Cerebellar cortex (tissue), 1 donor: ENCODE results near the gene PLPPR2.
"Not testable (repeated sequence)": the region's sequence is repeated elsewhere in the genome, so short reads cannot be mapped to it uniquely, and the experiment has no call there.

Experiments
- DNase-seq: peaks from one replicate; pipeline ENCODE4 v3.0.0-alpha.2; 2015; ENCODE audit warnings: low spot score

PLPPR2 gene

GRCh38 chr19:11373885-11374432, 18.7 kb downstream of the PLPPR2 start:
- DNase-seq: no peak

DNA sequence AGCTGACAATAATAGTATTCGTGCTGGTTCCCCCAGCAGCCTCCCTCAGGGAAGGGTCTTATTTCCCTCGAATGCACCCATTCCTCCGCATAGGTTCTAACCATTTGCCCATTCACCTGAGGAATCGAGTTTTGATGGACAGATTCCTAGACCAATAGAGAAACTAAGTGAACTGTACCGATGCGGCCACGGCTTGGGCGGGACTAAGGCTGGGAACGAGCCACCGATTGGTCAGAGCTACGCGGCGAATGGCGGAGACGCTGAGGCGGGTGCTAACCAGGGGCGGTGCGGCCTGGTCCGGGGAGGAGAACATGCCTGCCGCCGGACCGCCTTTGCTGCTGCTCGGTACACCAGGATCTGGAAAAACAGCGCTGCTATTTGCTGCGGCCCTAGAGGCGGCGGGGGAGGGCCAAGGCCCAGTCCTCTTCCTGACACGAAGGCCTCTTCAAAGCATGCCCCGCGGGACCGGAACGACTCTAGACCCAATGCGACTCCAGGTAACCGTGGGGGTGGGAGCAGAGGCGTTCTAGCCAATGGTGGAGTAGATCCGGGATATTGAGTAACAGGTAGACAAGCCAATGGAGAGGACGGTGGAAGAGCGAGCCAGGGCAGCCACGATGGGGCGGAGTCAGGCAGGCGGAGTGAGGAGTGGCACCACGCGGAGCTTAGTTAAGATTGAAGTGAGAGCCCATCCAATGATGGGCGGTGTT, 19.4 kb downstream of the PLPPR2 start, which contains the start of gene SWSAP1:
Gene SWSAP1, plus strand, starts transcription at position 234 of the 710 bp plus-strand sequence. Its CDS starts 15 bp downstream, at position 249.
- peak; percentile 100 for DNase-seq

DNA sequence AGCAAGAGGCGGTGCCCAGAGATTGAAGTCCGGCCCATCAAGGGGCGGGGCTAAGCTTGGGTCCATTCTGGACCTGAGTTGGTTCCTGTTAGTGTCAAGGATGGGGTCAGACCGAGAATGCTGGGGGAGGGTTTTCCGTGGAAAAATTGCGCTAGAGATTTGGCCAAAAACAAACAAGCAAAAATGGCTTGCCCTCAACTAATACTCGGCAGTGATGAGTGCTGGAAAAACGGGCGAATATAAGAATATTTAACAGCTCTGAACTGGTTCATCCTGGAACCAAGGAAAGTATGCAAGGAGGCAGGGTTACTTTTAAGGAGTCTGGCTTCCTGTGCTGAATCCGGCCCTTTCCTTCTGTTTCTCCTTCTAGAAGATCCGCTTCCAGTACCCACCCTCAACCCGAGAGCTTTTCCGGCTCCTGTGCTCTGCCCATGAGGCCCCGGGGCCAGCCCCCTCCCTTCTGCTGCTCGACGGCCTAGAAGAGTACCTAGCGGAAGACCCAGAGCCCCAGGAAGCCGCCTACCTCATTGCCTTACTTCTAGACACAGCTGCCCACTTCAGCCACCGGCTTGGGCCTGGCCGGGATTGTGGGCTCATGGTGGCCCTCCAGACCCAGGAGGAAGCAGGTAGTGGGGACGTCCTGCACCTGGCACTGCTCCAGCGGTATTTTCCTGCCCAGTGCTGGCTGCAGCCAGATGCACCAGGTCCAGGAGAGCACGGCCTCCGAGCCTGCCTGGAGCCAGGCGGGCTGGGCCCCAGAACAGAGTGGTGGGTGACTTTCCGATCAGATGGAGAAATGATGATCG, 20.1 kb downstream of the PLPPR2 start:
- DNase-seq: peak; percentile 70

DNA sequence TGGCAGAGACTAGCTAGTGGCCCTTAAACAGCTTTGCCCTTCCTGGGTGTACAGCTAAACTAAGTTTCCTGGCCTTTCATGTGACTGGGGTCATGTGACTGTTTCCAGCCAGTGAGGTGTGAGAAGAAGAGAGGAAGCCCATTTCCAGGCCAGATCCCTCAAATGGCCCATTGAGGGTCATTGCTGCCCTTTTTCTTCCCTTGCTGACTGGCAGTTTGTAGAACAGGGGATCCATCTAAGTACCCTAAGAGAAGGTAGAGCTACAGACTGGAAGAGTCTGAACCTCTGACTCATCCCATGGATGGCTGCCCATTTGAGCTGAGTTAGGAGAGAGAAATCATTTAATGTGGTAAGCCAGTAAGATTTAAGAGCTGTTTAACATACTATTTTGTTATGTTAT, 22.0 kb downstream of the PLPPR2 start:
- peak; percentile 49 for DNase-seq

DNA sequence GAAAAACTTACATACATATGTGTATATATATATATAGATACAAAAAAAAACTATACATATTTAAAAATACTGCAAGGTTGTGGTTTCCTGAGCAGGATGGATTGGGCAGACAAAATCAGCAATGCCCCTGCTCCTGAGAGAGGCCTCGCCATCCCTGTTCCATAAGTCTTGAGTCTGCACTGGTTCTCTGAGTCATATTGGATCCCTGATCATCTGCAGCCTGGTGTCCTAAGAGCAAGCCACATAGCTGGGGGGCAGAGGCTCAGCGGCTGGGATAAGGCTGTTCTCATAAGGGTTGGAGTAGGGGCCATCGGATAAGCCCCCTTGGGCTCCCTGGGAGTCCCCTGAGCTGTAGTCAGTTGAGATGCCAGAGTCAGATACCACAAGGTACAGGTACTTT, 22.5 kb downstream of the PLPPR2 start:
- no peak for DNase-seq

- peak; percentile 62 for DNase-seq
These were observed 23.3 kb downstream of the PLPPR2 start for GRCh38 chr19:11378319-11379189.

DNA sequence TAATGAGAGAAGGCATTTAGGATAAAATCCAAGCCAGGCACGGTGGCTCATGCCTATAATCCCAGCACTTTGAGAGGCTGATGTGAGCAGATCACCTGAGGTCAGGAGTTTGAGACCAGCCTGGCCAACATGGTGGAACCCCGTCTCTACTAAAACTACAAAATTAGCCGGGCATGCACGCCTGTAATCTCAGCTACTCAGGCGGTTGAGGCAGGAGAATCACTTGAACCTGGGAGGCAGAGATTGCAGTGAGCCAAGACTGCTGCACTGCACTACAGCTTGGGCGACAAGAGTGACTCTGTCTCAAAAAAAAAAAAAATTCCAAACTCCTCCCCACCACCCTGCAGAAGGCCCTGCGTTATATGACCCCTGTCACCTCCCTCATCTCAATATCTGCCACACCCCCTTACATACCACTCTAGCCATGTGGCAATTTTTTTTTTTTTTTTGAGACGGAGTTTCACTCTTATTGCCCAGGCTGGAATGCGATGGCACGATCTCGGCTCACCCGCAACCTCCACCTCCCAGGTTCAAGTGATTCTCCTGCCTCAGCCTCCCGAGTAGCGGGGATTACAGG, 24.1 kb downstream of the PLPPR2 start:
- not testable (repeated sequence) for DNase-seq

DNA sequence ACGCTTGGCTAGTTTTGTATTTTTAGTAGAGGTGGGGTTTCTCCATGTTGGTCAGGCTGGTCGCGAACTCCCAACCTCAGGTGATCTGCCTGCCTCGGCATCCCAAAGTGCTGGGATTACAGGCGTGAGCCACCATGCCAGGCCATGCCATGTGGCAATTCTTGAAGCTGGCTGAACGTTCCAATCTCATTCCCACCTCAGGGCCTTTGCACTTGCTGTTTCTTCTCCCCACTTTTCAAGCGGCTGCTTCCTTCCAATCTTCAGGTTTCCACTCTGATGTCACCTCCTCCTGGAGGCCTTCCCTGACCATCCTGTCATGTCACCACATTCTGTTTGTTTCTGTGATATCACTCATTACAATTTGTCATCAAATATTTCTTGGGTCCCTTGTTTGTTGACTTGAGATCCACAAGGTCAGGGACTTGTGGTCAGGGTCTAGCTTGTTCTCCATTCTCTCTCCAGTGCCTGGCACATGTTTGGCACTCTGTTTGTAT, 24.7 kb downstream of the PLPPR2 start:
- DNase-seq: no peak

DNA sequence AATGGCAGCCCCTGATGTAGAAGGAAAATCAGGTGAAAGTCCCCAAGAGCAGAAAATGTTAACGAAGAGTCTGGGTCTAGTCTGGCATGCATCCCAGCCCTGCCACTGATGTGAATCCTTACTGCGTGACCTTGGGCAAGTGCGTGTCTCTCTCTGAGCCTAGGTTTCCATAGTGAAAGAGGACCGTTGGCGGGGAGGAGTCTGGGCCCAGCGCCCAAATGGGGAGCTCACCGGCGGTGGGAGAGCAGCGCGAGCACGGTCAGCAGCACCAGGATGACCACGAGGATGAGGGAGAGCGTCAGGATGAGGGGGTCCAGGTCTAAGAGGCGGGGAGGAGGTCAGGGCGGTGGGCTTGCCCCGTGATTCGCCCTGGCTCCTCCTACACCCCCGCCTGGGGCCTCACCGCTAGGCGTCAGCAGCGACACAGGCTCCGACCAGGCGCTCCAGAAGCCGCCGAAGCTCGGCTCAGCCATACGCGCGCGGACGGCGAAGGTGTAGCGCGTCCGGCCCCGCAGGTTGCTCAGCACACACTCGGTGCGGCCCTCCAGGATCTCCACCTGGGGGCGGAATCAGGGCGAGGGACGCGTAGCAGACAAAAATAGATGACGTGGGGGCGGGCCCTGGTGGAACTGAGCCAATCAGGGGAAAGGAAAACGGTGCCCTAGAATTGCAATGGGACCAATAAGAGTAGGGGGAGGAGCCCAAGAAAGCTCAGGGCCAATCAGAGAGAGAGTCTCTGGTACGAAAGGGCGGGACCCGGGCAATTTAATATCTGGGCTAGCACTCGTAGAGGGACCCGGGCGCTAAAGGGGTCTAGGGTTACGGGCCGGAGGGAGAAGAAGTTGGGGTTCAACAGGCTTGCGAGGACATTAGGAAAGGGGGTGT, 25.7 kb downstream of the PLPPR2 start:
- DNase-seq: peak; percentile 99

DNA sequence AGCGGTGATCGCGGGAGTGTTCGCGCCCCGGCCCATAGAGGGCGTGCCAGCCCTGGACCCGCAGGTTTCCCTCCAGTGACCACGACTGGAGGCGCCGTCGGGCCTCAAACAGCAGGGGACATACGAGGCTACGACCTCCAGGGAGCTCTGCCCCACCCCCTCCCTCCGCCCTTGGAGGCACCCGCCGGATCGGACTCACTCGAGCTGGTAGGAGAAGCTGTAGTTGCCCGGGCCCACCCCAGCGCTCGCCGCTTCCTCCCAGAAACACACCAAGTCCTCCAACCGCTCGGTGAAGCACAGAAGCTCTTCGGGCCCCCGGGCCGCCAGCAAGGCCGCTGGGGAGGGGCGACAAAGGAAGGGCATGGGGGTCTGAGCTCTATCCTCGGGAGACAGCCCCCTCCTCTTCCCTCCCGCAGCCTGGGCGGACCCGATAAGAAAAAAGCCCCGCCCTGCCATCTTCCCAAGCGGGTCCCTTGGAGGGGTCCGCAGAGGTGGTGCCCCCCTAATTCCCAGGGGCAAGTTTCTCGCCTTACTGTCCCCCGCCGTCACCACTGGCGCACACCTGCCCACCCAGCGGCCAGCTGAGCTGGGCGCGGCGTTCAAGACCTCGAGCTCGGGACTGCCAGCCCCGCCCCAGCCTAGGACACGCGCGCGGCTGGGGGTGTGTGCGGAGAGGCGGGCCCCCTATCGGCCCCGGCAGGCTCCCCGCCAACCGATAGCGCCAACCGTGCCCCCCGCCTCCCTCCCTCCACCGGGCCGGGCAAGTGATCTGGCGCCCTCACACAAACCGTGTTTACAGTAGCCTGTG, 27.9 kb downstream of the PLPPR2 start:
- DNase-seq: peak; percentile 39

GRCh38 chr19:11383706-11384048, 28.4 kb downstream of the PLPPR2 start:
- DNase-seq: no peak

DNA sequence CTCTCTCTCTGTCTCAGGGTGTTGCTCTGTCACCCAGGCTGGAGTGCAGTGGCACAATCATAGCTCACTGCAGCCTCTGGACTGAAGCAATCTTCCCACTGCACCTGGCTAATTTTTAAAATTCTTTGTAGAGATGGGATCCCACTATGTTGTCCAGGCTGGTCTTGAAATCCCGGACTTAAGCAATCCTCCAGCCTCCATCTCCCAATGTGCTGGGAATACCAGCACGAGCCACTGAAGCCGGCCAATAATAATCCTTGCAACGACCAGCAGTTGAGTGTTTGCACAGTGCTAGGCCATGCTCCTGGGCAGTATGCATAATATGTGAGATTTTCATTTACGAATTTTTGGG, 29.5 kb downstream of the PLPPR2 start:
- DNase-seq: no peak

DNA sequence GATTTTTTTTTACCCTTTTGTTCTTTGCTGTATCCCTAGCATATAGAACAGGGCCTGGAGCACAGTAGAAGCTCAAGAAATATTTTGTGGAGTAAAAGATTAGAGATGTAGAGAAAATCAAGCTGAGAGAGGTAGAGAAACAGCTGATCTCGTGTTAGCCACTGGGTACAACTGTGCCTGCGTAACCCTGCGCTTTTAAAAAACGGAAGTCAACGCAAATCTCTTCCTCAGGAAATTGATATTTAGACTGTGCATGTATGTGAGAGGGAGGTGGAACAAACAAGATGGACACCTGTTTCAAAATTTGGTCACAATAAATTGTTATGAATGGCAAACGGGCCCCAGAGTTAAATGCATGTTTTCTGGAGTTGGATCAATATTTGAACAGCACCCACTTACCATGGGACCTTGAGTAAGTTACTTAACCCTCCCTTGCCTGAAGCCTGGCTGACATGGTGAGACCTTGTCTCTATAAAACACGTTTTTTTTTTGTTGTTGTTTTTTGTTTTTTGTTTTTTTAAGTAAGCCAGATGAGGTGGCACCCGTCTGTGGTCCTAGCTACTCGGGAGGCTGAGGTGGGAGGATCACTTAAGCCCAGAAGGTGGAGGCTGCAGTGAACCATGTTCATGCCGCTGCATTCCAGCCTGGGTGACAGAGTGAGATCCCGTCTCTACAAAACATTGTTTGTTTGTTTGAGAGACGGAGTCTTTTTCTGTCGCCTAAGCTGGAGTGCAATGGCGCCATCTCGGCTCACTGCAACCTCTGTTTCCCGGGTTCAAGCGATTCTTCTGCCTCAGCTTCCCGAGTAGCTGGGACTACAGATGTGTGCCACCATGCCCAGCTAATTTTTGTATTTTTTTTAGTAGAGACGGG, 32.2 kb downstream of the PLPPR2 start:
- DNase-seq: no peak

GRCh38 chr19:11390359-11390758, 35.1 kb downstream of the PLPPR2 start:
- DNase-seq: no peak

DNA sequence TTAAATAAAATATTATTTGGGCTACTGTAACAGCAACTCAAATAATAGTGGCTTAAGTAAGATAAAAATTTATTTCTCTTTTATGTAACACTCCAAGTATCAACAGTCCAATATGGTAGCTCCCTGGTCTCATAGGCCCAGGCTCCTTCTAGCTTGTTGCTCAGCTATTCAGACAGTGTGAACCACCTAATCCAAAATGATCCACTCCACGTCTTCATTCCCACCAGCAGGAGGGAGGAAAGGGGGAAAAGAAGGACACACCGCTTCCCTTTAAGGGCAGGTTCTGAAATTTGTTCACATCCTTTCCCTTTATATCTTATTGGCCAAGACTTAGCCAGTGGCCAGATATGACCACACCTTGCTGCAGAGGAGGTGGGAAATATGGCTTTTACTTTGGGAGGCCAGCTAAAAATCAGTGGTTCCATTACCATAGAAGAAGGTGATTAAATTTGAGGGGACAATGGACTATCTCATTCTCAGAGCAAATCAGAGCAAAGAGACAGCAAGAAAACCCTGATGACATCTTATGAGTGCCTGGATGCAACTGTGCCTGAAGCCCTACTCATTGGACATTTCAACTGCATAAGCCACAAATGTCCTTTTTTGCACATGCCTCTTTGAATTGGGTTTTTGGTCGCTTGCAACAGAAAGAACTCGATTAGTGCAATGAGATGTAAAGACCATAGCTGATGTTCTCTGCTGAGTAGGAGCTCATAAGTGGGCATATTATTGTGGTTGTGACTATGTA, 35.9 kb downstream of the PLPPR2 start:
- DNase-seq: no peak

DNA sequence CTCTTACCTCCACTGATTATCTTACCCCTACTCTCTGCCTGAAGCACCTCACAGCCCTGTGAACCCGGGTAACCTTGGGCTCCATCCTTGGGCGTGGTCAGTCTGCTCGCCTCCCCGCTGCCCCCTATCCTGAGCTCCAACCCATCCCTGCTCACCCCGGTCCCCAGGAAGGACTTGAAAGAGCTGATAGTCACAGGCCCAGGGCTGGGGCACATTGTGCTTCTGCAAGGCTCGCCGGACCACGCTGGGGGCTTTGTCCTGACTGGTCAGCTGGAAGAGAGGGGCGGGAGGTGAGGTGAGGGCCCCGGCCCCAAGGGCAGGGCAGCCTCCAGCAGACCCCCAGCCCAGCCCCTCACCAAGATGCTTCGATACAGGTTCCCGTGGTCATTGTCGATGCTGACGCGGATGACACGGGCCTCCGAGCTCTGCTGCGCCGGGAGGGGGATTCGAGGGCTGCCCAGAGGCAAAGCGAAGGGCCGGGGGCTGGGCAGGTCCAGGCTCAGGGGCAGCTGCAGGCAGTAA, 41.9 kb downstream of the PLPPR2 start:
- DNase-seq: no peak

DNA sequence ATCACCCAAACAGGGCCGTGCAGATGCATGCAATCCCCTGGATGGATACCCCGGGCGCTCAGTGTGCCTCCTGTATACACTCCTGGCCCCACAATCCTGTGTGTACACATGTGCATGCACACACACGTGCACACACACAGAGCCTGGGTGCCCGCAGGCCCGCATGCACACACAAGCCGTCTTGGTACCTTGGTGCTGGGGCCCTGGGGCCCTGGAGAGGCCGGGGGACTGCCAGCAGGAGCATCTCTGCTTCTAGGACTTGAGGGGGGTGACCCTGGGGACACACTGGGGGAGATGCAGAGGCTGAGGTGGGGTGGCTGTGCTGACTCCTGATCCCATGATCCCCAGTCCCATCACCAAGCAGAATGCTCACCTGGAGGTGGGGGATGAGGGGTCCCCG, 44.4 kb downstream of the PLPPR2 start:
- no peak for DNase-seq

DNA sequence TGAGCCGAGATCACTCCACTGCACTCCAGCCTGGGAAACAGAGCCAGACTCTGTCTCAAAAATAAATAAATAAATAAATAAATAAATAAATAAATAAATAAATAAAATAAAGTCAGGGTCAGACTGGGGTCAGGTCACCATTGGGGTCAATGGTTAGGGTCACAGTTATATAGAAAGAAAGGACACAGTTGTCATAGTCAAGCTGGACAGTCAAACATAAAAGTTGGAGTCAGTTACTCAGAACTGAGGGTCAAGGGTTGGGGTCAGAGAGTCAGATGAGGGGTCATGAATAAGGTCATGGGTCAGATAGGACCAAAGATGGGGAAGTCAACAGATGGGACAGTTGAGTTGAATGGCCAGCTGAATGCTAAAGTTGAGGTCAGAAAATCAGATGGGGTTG, 45.6 kb downstream of the PLPPR2 start:
- no peak for DNase-seq
